ENCODE data around the gene DNAJC13.

GRCh38 chr3:132521901-132522300 lies 104.6 kb downstream of the DNAJC13 start:
- TF ChIP-seq CTCF (IDR thresholded peaks at IDR 0.05), result no peak
- TF ChIP-seq POLR2A (IDR thresholded peaks at IDR 0.05), result no peak
